ENCODE results near the gene SLC45A1.

Gene SLC45A1

DNA sequence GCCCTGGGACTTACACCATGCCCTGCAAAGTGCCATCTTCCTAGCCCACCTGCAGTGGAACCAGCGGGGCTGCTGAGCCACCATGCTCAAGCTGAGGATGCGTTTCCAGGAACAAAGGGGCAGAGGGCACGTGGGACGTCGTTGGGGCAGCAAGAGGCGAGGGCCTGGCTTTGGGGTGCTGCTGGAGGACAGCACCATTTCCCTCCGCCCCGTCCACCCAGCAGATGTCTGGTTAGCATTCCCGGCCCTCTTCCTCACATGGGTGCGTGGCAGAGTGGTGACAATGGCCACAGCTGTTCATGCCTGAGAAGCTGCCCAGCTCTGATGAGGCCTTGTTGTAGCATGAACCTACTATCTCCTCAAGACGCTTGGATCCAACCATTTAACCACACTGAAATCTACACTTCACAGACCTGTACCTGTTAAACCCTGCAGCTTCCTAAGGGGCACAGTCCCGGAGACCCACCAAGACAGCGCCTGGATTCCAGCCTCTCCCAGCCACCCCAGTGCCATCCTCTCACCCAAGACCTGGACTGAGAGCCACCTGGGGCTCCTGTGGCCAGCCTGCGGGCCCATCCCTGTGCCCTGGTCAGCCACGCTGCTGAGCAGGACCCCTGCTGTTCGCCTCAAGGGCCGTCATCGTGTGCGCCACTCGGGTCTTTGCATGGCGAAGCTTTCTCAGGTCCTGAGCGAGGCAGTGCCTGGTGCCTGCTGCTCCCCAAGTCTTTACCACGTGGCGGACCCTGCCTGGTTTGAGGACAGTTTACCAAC, 33.2 kb downstream of the SLC45A1 start:
- TF ChIP-seq, protein P1, sequence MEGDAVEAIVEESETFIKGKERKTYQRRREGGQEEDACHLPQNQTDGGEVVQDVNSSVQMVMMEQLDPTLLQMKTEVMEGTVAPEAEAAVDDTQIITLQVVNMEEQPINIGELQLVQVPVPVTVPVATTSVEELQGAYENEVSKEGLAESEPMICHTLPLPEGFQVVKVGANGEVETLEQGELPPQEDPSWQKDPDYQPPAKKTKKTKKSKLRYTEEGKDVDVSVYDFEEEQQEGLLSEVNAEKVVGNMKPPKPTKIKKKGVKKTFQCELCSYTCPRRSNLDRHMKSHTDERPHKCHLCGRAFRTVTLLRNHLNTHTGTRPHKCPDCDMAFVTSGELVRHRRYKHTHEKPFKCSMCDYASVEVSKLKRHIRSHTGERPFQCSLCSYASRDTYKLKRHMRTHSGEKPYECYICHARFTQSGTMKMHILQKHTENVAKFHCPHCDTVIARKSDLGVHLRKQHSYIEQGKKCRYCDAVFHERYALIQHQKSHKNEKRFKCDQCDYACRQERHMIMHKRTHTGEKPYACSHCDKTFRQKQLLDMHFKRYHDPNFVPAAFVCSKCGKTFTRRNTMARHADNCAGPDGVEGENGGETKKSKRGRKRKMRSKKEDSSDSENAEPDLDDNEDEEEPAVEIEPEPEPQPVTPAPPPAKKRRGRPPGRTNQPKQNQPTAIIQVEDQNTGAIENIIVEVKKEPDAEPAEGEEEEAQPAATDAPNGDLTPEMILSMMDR (IDR thresholded peaks at IDR 0.05; ENCODE audit: extremely low read depth, missing control alignments) = no peak
- DNase-seq (ENCODE audit: low spot score) = no peak

DNA sequence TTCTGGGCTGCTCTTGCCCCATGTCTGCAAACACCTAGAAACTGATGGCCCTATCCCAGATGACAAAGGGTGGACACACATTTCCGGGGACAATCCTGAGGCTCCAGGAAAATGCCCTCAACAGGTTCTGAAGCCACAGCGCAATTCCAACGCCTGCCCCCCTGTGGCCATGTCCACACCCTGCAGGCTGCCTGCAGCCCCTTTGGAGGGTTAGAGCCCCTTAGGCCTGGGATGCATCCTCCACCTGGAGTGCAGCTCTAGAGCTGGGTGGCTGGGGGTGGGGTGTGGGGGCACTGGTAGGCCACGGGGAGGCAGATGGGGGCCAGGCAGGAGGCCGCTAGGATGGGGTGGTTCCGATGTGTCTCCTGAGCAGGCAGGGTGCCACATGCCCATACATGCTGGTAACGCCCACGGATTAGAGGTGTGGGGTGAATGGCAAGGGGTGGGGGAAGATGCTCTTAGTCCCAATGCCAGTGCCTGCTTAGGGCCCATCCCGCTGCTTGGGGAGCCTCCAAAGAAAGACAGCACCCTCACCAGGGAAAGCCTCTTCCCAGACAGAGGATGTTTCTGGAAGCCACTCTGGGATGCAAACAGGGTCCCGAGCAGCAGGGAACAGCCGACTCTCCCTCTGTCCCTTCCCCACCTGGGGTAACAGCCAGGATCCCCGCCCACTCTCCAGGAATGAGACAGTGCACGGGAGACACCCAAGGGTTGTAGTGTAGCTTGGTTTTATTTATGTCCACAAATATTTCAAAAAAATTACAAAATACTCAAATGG, 34.0 kb downstream of the SLC45A1 start:
- no peak for DNase-seq (ENCODE audit: low spot score)
- TF ChIP-seq, protein P1 (IDR thresholded peaks at IDR 0.05; ENCODE audit: extremely low read depth, missing control alignments) = peak; percentile 46

DNA sequence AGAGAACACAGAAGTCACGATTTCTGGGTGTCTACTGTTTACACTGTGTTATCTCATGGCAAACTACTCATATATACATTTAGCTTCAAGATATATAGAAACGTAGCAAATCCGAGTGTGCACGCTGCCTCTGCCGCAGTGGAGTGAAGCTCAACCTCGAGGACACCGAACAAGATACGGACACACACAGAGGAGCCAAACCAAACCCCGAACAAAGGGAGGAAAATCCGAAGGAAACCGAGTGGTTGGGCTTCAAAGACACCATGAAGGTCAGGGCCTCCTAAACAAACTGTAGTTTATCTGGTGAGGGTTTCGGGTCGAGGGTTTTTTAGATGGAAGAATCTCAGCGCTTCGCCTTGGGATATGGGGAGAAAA, 34.5 kb downstream of the SLC45A1 start:
- TF ChIP-seq, protein P1 (IDR thresholded peaks at IDR 0.05; ENCODE audit: extremely low read depth, missing control alignments) = no peak

DNA sequence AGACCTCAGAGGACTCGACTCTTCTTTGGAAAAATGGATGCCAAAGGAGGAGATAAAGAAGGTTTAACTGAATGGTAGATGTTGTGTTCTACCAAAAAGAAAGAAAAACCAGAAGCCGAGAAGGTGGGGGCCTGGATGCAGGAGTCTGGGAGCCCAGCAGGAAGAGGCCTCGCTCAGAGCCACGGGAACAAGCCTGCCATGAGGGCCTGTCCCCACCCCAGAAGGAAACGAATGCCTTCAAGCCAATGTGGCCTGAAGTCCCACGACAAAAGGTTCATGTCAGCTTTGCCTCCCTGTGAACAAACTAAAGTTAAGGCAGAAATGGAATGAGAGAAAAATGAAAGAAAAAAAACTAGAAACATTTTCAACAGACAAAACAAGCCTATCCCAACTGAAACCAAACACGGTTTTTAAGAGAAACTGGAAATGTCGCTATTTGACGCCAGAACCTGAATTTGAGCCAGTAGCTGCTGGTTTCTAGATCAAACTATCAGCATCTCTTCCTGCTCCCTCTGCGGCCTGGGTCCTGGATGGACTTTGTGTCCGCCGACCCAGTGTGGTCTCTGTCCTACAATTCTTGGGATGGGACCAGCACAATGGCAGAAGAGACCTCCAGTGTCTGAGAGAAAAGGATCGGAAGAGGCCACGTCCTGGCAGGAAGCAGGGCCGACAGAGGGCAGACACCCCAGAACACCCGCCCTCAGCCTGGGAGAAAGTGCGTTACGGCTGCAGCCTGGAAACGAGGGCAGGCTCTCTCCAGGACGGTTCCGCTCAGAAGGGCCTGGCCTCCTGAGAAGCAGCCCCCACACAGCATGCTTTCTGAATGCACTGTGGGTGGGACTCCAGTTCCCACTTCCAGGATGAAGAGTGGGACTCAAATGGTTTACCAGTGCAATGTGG, 35.2 kb downstream of the SLC45A1 start:
- no peak for DNase-seq (ENCODE audit: low spot score)
- TF ChIP-seq, protein P1 (IDR thresholded peaks at IDR 0.05; ENCODE audit: extremely low read depth, missing control alignments) = no peak

More for the DNA sequence above, 34.5 kb downstream of the SLC45A1 start:
- DNase-seq (ENCODE audit: low spot score) = no peak

DNA sequence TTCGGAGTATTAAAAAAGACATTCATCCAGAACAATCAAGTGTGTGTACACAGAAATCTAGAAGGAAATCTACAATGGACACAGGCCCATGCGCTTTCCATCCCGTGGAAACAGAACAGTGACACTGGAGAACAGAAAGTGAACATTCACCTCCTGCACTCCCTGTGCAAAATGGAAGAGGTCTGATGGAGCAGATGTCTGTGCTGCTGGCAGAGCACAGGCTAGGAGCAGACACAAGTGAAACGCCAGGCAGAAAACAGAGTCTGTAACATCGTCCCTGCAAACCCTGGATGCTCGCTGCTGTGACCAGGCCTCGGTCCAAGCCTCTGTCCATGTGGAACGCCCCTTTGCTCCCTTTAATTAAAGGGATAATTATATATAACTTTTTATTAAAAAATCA, 36.1 kb downstream of the SLC45A1 start:
- TF ChIP-seq, protein P1 (IDR thresholded peaks at IDR 0.05; ENCODE audit: extremely low read depth, missing control alignments) = no peak
- DNase-seq (ENCODE audit: low spot score) = no peak

DNA sequence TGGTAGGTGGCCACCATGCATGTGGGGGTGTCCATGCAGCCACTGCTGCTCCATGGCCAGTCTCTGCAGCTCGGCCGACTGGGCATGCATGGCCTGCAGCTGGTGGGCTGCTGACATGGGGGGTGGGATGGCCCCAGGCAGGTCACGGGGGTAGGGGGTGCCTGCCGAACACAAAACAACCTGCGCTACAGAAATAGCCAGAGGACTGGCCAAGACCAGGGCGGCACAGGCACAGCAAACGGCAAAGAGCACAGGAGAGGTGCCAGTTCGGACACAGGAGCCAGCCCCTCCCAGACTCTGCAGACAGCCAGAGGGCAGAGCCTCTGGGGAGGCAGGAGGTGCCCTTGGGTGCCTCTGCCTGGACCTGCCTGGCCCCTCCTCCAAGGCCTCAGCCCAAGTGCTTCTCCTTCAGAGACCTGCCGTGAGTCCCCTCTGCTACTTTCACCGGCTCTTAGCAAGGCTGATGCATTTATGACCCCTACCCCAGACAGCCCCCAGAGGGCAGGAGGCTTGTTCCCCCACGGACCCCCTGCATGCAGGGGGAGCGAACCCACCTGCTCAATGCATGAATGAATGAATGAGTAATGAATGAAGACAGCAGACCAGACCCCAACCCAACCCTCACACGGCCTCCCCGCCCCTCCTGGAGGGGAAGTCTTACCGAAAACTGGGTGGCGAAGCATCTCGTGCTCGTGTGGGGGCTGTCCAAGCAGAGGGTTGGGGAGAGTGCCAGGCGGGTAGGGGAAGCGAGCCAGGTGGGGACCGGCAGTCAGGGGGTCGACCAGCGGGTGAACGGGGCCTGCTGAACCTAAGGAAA, 37.7 kb downstream of the SLC45A1 start:
- TF ChIP-seq, protein P1 (IDR thresholded peaks at IDR 0.05; ENCODE audit: extremely low read depth, missing control alignments) = no peak
- DNase-seq (ENCODE audit: low spot score) = no peak
